ENCODE data around the gene HLA-B.

GRCh38 chr6:31358302-31358701 lies 1.3 kb upstream of the HLA-B start:
- TF ChIP-seq, protein P1, sequence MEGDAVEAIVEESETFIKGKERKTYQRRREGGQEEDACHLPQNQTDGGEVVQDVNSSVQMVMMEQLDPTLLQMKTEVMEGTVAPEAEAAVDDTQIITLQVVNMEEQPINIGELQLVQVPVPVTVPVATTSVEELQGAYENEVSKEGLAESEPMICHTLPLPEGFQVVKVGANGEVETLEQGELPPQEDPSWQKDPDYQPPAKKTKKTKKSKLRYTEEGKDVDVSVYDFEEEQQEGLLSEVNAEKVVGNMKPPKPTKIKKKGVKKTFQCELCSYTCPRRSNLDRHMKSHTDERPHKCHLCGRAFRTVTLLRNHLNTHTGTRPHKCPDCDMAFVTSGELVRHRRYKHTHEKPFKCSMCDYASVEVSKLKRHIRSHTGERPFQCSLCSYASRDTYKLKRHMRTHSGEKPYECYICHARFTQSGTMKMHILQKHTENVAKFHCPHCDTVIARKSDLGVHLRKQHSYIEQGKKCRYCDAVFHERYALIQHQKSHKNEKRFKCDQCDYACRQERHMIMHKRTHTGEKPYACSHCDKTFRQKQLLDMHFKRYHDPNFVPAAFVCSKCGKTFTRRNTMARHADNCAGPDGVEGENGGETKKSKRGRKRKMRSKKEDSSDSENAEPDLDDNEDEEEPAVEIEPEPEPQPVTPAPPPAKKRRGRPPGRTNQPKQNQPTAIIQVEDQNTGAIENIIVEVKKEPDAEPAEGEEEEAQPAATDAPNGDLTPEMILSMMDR (IDR thresholded peaks at IDR 0.05) = no peak
- TF ChIP-seq TP53 (CRISPR knock-in tag; IDR thresholded peaks at IDR 0.05) (no peak), CEBPB (IDR thresholded peaks at IDR 0.05) (no peak), MAZ (IDR thresholded peaks at IDR 0.05; ENCODE audit: borderline replicate concordance, low read depth, low read length) (no peak), RNF2 (IDR thresholded peaks at IDR 0.05; ENCODE audit: borderline replicate concordance, low read depth) (no peak), NFE2L2 (conservative IDR thresholded peaks at IDR 0.05; ENCODE audit: low read length) (no peak), POLR2A (IDR thresholded peaks at IDR 0.05; ENCODE audit: low read length) (no peak), KDM1A (IDR thresholded peaks at IDR 0.05; ENCODE audit: low read depth) (no peak), EP300 (IDR thresholded peaks at IDR 0.05) (no peak)
- TF ChIP-seq, protein P2, sequence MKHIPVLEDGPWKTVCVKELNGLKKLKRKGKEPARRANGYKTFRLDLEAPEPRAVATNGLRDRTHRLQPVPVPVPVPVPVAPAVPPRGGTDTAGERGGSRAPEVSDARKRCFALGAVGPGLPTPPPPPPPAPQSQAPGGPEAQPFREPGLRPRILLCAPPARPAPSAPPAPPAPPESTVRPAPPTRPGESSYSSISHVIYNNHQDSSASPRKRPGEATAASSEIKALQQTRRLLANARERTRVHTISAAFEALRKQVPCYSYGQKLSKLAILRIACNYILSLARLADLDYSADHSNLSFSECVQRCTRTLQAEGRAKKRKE (CRISPR knock-in tag; IDR thresholded peaks at IDR 0.05; ENCODE audit: low read depth) = no peak
- TF ChIP-seq, protein P3, sequence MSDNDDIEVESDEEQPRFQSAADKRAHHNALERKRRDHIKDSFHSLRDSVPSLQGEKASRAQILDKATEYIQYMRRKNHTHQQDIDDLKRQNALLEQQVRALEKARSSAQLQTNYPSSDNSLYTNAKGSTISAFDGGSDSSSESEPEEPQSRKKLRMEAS (IDR thresholded peaks at IDR 0.05) = no peak
- TF ChIP-seq, protein P4, sequence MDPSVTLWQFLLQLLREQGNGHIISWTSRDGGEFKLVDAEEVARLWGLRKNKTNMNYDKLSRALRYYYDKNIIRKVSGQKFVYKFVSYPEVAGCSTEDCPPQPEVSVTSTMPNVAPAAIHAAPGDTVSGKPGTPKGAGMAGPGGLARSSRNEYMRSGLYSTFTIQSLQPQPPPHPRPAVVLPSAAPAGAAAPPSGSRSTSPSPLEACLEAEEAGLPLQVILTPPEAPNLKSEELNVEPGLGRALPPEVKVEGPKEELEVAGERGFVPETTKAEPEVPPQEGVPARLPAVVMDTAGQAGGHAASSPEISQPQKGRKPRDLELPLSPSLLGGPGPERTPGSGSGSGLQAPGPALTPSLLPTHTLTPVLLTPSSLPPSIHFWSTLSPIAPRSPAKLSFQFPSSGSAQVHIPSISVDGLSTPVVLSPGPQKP (IDR thresholded peaks at IDR 0.05; ENCODE audit: low read depth, low read length) = no peak
- TF ChIP-seq, protein P5, sequence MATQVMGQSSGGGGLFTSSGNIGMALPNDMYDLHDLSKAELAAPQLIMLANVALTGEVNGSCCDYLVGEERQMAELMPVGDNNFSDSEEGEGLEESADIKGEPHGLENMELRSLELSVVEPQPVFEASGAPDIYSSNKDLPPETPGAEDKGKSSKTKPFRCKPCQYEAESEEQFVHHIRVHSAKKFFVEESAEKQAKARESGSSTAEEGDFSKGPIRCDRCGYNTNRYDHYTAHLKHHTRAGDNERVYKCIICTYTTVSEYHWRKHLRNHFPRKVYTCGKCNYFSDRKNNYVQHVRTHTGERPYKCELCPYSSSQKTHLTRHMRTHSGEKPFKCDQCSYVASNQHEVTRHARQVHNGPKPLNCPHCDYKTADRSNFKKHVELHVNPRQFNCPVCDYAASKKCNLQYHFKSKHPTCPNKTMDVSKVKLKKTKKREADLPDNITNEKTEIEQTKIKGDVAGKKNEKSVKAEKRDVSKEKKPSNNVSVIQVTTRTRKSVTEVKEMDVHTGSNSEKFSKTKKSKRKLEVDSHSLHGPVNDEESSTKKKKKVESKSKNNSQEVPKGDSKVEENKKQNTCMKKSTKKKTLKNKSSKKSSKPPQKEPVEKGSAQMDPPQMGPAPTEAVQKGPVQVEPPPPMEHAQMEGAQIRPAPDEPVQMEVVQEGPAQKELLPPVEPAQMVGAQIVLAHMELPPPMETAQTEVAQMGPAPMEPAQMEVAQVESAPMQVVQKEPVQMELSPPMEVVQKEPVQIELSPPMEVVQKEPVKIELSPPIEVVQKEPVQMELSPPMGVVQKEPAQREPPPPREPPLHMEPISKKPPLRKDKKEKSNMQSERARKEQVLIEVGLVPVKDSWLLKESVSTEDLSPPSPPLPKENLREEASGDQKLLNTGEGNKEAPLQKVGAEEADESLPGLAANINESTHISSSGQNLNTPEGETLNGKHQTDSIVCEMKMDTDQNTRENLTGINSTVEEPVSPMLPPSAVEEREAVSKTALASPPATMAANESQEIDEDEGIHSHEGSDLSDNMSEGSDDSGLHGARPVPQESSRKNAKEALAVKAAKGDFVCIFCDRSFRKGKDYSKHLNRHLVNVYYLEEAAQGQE (IDR thresholded peaks at IDR 0.05) = no peak

Data from A549 (cell line).